GM19463 (cell line): Measurements from ENCODE around the gene TEKT2.

Source experiments
- ATAC-seq: cut with Tn5 transposase; IDR thresholded peaks from one replicate; pipeline ENCODE4 v1.9.1; 2021; ENCODE audit warnings: mild to moderate bottlenecking, moderate library complexity; ENCODE audit not compliant: unreplicated experiment

The TEKT2 gene

DNA sequence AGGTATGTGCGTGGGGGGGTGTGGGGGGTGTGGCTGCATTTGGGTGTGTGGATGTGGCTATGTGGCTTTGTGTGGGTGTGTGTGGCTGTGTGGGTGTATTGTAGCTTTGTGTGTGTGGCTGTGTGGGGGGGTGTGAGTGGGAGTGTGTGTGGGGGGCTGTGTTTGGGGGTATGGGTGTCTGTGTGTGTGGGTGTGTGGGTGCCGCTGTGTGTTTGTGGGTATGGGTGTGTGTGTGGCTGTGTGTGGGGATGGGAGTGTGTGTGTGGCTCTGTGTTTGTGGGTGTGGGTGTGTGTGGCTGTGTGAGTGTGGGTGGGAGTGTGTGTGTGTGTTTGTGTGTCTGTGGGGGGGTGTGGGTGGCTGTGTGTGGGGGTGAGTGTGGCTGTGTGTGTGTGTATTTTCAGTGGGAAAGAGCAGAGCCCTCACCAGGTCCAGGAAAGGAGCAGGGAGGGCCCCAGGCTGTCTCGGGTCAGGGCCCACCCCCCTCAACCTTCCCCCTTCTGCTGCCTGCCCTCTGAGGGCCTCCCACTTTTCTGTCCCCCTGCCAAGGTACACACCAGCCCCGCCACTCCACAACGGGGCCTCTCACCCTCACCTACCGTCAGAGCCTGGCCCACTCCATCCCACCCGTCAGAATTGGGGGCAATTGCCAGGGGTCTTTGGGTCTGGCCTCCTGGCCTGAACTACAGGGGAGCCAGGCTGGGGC, 43.1 kb downstream of the TEKT2 start:
- no peak for ATAC-seq

DNA sequence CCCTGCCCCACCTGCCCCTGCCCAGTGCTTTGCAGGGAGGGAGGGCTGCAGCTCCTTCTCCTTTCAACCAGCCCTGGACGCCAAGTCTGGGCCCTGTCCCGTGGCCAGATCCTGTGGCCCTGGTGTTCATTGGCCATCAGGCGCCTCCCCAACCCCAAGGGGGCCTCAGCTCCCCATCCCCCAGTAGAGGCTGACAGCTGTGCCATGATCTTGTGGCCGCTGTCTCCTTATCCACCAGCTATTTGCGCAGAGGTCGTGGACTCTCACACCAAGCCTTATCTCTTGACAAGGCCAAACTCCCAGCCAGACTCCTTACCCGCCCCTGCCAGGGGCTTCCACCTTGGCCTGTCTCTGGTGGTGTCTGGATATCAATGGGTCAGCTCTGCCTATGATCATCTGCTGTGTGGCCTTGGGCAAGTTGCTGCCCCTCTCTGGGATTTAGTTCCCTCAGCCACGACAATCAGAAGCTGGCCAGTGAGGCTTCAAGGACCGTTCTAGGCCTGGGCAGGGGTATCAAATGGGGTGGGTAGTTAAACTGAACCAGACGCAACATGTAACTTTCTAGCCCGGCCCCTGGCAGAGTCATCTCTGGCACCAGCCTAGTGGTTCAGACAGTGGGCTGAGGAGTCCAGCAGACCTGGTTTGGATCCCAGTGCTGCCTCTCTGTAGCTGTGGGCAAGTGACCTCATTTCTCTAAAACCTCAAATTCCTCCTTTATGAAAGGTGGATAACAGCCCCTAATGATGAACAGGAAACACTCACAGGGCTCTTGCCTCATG, 44.4 kb downstream of the TEKT2 start:
- ATAC-seq: no peak

- ATAC-seq: no peak
These were observed 45.0 kb downstream of the TEKT2 start for GRCh38 chr1:36128905-36129206.

DNA sequence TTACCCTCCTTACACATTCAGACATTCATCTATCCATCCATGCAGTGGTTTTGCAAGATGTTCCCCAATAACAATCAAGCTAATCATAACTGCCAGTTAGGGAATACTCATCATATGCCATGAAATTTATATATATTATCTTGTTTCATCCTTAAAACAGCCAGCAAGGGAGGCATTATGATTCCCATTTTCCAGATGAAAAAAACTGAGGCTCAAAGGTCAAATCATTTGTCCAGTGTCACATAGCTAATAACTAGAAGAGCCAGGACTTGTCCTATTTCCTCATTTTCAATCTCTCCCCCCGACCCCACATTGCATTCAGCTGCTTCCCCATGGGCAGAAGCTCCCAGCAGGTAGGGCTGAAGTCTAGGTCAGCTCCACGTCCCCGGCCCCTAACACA, 48.1 kb downstream of the TEKT2 start:
- no peak for ATAC-seq

GRCh38 chr1:36133484-36133883, 49.6 kb downstream of the TEKT2 start:
- no peak for ATAC-seq

DNA sequence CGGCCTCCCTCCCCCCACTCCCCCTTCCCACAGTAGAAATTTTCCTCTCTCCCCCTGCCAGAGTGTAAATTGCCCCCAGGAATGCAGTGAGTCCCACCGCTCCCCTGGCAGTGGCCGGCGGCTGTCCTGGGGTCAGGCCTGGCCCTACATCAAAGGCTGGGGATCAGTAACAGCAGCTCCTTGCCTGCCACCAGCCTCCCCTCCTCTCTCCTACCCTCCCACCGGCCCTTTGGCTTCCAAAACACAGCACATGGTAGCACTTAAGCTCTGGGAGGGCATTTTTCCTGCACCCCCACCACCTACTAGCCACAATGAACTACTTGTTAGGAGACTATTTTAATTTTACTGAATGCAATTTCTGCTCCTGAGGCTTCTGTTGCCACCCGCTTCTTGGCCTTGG, 50.1 kb downstream of the TEKT2 start:
- no peak for ATAC-seq

DNA sequence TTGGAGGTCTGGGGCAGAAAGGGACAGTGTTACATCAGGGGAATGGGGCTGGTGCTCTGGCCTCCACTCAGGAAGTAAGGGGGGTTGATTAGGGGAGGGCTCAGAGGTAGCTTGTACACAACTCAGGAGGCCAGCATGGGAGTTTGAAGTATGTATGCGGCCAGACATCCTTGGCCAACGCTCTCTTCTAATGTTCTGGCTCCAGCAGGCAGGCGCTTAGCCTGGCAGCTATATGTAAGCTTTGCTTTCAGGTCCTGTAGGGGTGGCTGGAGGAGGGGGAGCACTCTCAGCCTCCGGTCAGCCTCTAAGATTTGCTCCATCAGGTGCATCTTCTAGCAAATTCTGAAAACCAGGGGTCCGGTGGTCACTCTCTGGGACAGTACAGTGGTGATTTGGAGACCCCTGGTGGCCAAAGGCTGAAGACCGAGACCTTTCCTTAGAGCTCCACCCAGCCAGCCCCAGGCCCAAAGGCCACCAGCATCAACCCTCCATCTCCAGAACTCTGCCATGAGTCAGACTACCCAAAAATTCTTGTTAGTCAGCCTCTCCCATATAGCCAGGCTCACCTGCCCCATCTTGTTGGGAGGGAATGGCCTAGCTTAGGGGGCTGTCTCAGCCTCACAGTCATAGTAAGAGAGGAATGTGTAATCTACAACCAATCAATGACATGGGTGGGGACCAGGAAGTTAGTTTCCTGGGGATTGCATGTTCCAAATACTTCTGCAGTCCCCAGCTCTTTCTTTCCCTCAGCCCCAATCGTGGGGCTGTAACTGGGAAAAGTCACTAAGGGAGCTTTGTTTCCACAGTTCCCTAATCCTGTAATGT, 50.8 kb downstream of the TEKT2 start:
- no peak for ATAC-seq

- ATAC-seq: no peak
These were observed 51.4 kb downstream of the TEKT2 start for GRCh38 chr1:36135330-36135667.

- no peak for ATAC-seq
These were observed 51.9 kb downstream of the TEKT2 start for GRCh38 chr1:36135796-36136195.

DNA sequence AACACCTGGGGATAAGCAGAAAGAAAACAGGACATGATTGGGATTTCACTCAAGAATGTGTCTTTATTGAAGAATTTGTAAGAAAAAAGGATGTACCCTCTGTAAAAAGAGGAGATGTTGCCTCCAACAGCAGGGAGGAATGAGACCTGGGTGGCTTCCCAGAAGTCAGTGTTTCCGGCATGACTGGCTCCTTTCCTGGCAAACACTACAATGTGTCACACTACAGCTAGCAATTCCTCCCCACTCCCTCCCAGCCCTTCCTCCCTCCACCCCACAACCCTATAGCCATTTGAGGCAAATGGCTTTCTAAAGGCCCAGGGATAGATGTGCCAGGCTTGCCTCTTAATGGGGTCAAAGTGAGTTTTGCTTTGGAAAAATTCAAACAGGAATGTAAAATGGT, 52.6 kb downstream of the TEKT2 start:
- no peak for ATAC-seq

DNA sequence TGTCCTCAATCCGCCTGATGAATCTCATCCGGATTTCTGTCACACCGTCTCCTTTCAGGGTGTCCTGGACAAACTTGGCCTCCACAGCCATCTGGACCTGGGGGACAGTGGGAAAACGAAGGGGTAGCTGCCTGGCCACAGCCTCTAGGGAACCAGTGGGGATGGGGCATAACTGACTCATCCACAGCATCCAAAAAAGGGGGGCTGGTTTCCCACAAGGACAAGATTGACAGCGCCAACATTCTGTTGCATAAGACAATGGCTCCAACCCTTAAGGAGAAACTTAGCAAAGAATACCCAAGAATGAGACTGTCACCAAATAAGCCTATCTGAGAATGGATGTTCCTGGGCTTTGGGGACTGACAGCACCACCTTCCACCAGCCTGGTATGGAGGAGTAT, 53.3 kb downstream of the TEKT2 start:
- no peak for ATAC-seq

GRCh38 chr1:36137776-36138175, 53.9 kb downstream of the TEKT2 start:
- no peak for ATAC-seq
